ENCODE data around the gene AMOTL1. TPM values are rescaled to one million over a fixed set of nuclear protein-coding genes. Genes with fewer than 3 reads are reported as not detected.

The AMOTL1 gene
- total and polyA plus RNA-seq, 4 donors, result 7.4 to 68.5 (median 27.3) TPM

- H3K36me3 ChIP-seq (ENCODE audit: control insufficient read depth in 4 of 4, insufficient read depth in 4 of 4, low read length in 4 of 4), result no peaks in the 10 kb centered on the region
- H3K27ac ChIP-seq (ENCODE audit: low read depth in 1 of 2, low read length in 1 of 2), result peak overlapping the region in 1 of 2 donors; percentile 70
- H3K4me1 ChIP-seq (ENCODE audit: control insufficient read depth in 5 of 5, insufficient read depth in 5 of 5, low read length in 5 of 5), result peaks cover 0 to 14% (median 2%) of the 10 kb centered on the region in 5 donors
- peak overlapping the region; percentile 32 for H3K4me3 ChIP-seq
- peak; percentile 82 to 85 (median 82) for DNase-seq
- WGBS, 2 donors, result 2% methylated on average over 50 to 82 of the region's 82 CpGs
- H3K9ac ChIP-seq (ENCODE audit: insufficient read depth in 1 of 2, low read length in 2 of 2), result no peak overlapping the region
- H3K27me3 ChIP-seq (ENCODE audit: control insufficient read depth in 3 of 3, insufficient read depth in 3 of 3, low read length in 2 of 3), result no peaks in the 10 kb centered on the region
- no peaks in the 10 kb centered on the region for H3K9me3 ChIP-seq (ENCODE audit: control insufficient read depth in 4 of 4, insufficient read depth in 3 of 4, low read length in 3 of 4)
- TF ChIP-seq CTCF (IDR thresholded peaks at IDR 0.05; ENCODE audit: control extremely low read depth, extremely low read depth), result no peak
- peak; percentile 33 for ATAC-seq (ENCODE audit: insufficient read depth, low FRiP score)
These were observed 27.8 kb upstream of the AMOTL1 start for GRCh38 chr11:94740083-94741021.

GRCh38 chr11:94741022-94741679 lies 27.0 kb upstream of the AMOTL1 start:
- H3K4me1 ChIP-seq (ENCODE audit: control insufficient read depth in 5 of 5, insufficient read depth in 5 of 5, low read length in 5 of 5), result peaks cover 0 to 14% (median 2%) of the 10 kb centered on the region in 5 donors
- peak overlapping the region in 1 of 2 donors; percentile 70 for H3K27ac ChIP-seq (ENCODE audit: low read depth in 1 of 2, low read length in 1 of 2)
- ATAC-seq (ENCODE audit: insufficient read depth, low FRiP score) (peak; percentile 70), DNase-seq (peak; percentile 49 to 67 (median 67))
- H3K27me3 ChIP-seq (ENCODE audit: control insufficient read depth in 3 of 3, insufficient read depth in 3 of 3, low read length in 2 of 3), result no peaks in the 10 kb centered on the region
- H3K9ac ChIP-seq (ENCODE audit: insufficient read depth in 1 of 2, low read length in 2 of 2), result peak overlapping the region in 1 of 2 donors; percentile 57
- no peaks in the 10 kb centered on the region for H3K36me3 ChIP-seq (ENCODE audit: control insufficient read depth in 4 of 4, insufficient read depth in 4 of 4, low read length in 4 of 4)
- peak overlapping the region; percentile 32 for H3K4me3 ChIP-seq
- 1% methylated on average over 32 to 35 of the region's 35 CpGs for WGBS, 2 donors
- TF ChIP-seq CTCF (IDR thresholded peaks at IDR 0.05; ENCODE audit: control extremely low read depth, extremely low read depth), result peak; percentile 35
- no peaks in the 10 kb centered on the region for H3K9me3 ChIP-seq (ENCODE audit: control insufficient read depth in 4 of 4, insufficient read depth in 3 of 4, low read length in 3 of 4)

GRCh38 chr11:94742665-94743064 lies 25.5 kb upstream of the AMOTL1 start:
- Histone ChIP-seq H3K9me3 (ENCODE audit: control insufficient read depth in 4 of 4, insufficient read depth in 3 of 4, low read length in 3 of 4) (no peaks in the 10 kb centered on the region), H3K4me1 (ENCODE audit: control insufficient read depth in 5 of 5, insufficient read depth in 5 of 5, low read length in 5 of 5) (peaks cover 0 to 14% (median 0%) of the 10 kb centered on the region in 5 donors), H3K9ac (ENCODE audit: insufficient read depth in 1 of 2, low read length in 2 of 2) (no peak overlapping the region), H3K36me3 (ENCODE audit: control insufficient read depth in 4 of 4, insufficient read depth in 4 of 4, low read length in 4 of 4) (no peaks in the 10 kb centered on the region), H3K4me3 (no peak overlapping the region), H3K27me3 (ENCODE audit: control insufficient read depth in 3 of 3, insufficient read depth in 3 of 3, low read length in 2 of 3) (no peaks in the 10 kb centered on the region), H3K27ac (ENCODE audit: low read depth in 1 of 2, low read length in 1 of 2) (no peak overlapping the region)
- ATAC-seq (ENCODE audit: insufficient read depth, low FRiP score) (no peak), DNase-seq (no peak)
- TF ChIP-seq CTCF (IDR thresholded peaks at IDR 0.05; ENCODE audit: control extremely low read depth, extremely low read depth), result no peak
- WGBS, 2 donors, result 96 to 97% methylated on average over 2 of the region's 2 CpGs
